H1 (cell line): ENCODE measurements around the gene NENF.

Experiments
- CBX8 ChIP-seq: fragments of 300-800, 300-1000 bp; sonication (generic); IDR thresholded peaks from 2 replicates; pipeline ENCODE4 v1.7.1; 2016; ENCODE audit warnings: low read depth, low read length, borderline replicate concordance
- CEBPB ChIP-seq: IDR thresholded peaks from 2 replicates; pipeline ENCODE4 v1.6.1; 2012; ENCODE audit warnings: low read depth, low read length
- CREB1 ChIP-seq: IDR thresholded peaks from 2 replicates; pipeline ENCODE4 v1.6.1; 2012; ENCODE audit warnings: inconsistent platforms
- EP300 ChIP-seq, 2 experiments: IDR thresholded peaks; 1 replicate in 1 of 2; 2 replicates in 1 of 2; pipeline ENCODE4 v1.6.1; 2011 to 2012; ENCODE audit warnings: low read depth in 2 of 2, low read length in 2 of 2, mild to moderate bottlenecking in 2 of 2, borderline replicate concordance in 1 of 2, inconsistent platforms in 1 of 2, moderate library complexity in 1 of 2
- GABPA ChIP-seq: IDR thresholded peaks from 2 replicates; pipeline ENCODE4 v1.6.1; 2011; ENCODE audit warnings: mild to moderate bottlenecking, low read length, moderate library complexity, borderline replicate concordance; ENCODE audit not compliant: insufficient read depth
- HDAC6 ChIP-seq: IDR thresholded peaks from one replicate; pipeline ENCODE4 v1.7.1; 2012; ENCODE audit warnings: low read depth, mild to moderate bottlenecking, inconsistent platforms, low read length, moderate library complexity
- JUND ChIP-seq: IDR thresholded peaks from 2 replicates; pipeline ENCODE4 v1.6.1; 2011; ENCODE audit warnings: mild to moderate bottlenecking, improper control_type of control experiment, low read length
- POLR2A ChIP-seq, 2 experiments: IDR thresholded peaks; 1 replicate in 1 of 2; 2 replicates in 1 of 2; pipeline ENCODE4 v1.6.1; 2011; ENCODE audit warnings: low read depth in 2 of 2, low read length in 2 of 2, mild to moderate bottlenecking in 2 of 2; ENCODE audit errors: control extremely low read depth in 1 of 2
- RFX5 ChIP-seq: IDR thresholded peaks from 2 replicates; pipeline ENCODE4 v1.6.1; 2011; ENCODE audit warnings: low read depth, low read length, improper control_type of control experiment, borderline replicate concordance
- SIX5 ChIP-seq: IDR thresholded peaks from 2 replicates; pipeline ENCODE4 v1.6.1; 2011; ENCODE audit warnings: mild to moderate bottlenecking, low read depth, low read length
- SUZ12 ChIP-seq: fragments of 200-600 bp; sonication (generic); IDR thresholded peaks from 2 replicates; pipeline ENCODE4 v1.6.1; 2012; ENCODE audit warnings: mild to moderate bottlenecking, inconsistent platforms, low read length, moderate library complexity, mixed read lengths
- TBP ChIP-seq: IDR thresholded peaks from 2 replicates; pipeline ENCODE4 v1.6.1; 2011; ENCODE audit warnings: low read depth, low read length, improper control_type of control experiment
- TF ChIP-seq, protein P1 (sequence below), 3 experiments: IDR thresholded peaks; 1 replicate in 2 of 3; 2 replicates in 1 of 3; pipeline versions ENCODE4 v1.5.1 to v1.6.1; 2011; ENCODE audit warnings: low read length in 3 of 3, mild to moderate bottlenecking in 3 of 3, inconsistent platforms in 2 of 3, low read depth in 1 of 3, moderate library complexity in 1 of 3; ENCODE audit not compliant: insufficient read depth in 1 of 3; ENCODE audit errors: control extremely low read depth in 1 of 3

DNA sequence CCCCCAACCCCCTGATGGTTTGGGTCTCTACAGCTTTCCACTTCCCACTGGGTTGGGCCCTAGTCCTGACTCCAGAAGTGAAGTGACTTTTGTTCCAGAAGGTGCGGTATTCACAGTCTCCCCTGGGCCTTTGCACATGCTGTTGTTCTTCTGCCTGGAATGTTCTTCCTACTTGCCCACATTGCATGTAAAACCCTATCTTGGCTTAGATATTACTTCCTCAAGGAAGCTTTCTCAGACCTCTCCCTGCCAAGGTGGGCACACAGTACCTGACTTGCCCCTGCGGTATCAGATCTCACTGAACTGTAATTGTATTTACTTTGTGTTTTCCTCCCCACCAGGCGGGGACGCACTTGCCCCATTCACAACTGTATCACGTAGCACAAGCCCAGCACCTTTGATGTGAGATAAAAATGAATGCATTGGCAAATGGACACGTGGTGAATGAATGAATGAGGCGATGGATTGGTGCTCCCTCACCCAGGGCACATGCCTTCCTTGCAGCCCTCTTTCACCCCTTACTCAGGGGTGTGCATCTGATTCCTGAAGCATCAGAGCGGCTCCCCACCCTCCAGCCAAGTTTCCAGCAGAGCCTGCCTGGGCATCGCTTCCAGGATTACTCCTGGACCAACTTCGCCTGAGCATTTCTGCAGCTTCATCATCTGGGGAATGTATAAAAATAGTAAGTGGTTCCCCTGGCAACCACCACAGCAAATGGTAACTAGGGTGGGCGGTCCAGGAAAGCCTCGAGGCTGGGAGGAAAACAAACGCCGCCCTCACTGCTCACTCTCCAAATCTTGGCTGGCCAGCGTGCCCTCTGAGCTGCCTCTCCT, 19.8 kb downstream of the NENF start:
- no peak for TF ChIP-seq HDAC6
- TF ChIP-seq EP300 (IDR thresholded peaks at IDR 0.05; ENCODE audit: borderline replicate concordance in 1 of 2, low read depth in 2 of 2, low read length in 2 of 2): no peak
- no peak for TF ChIP-seq TBP
- TF ChIP-seq JUND: no peak
- no peak for TF ChIP-seq POLR2A (IDR thresholded peaks at IDR 0.05; ENCODE audit: control extremely low read depth in 1 of 2, low read depth in 2 of 2, low read length in 2 of 2)
- TF ChIP-seq CEBPB: no peak
- TF ChIP-seq, protein P1, sequence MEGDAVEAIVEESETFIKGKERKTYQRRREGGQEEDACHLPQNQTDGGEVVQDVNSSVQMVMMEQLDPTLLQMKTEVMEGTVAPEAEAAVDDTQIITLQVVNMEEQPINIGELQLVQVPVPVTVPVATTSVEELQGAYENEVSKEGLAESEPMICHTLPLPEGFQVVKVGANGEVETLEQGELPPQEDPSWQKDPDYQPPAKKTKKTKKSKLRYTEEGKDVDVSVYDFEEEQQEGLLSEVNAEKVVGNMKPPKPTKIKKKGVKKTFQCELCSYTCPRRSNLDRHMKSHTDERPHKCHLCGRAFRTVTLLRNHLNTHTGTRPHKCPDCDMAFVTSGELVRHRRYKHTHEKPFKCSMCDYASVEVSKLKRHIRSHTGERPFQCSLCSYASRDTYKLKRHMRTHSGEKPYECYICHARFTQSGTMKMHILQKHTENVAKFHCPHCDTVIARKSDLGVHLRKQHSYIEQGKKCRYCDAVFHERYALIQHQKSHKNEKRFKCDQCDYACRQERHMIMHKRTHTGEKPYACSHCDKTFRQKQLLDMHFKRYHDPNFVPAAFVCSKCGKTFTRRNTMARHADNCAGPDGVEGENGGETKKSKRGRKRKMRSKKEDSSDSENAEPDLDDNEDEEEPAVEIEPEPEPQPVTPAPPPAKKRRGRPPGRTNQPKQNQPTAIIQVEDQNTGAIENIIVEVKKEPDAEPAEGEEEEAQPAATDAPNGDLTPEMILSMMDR (IDR thresholded peaks at IDR 0.05; ENCODE audit: control extremely low read depth in 1 of 3, insufficient read depth in 1 of 3, low read depth in 1 of 3, low read length in 3 of 3): no peak
- no peak for TF ChIP-seq CREB1
- no peak for TF ChIP-seq GABPA
- no peak for TF ChIP-seq SIX5
- no peak for TF ChIP-seq SUZ12
- TF ChIP-seq CBX8: no peak
- TF ChIP-seq RFX5: no peak
